ENCODE measurements around the gene LAMA5.

Gene LAMA5

GRCh38 chr20:62364911-62365736, 2.0 kb downstream of the LAMA5 start:
- H3K4me3 Mint-ChIP-seq = no peak overlapping the region
- no peaks in the 10 kb centered on the region for H3K9me3 Mint-ChIP-seq
- H3K36me3 Mint-ChIP-seq (ENCODE audit: low read depth) = no peaks in the 10 kb centered on the region
- H3K27me3 Mint-ChIP-seq = peaks cover 26% of the 10 kb centered on the region
- H3K4me1 Mint-ChIP-seq = peaks cover 13% of the 10 kb centered on the region
- no peak overlapping the region for H3K27ac Mint-ChIP-seq
- ATAC-seq = no peak
- DNase-seq = no peak

- peaks cover 6% of the 10 kb centered on the region for H3K4me1 Mint-ChIP-seq
- no peak overlapping the region for H3K4me3 Mint-ChIP-seq
- H3K9me3 Mint-ChIP-seq = no peaks in the 10 kb centered on the region
- peaks cover 22% of the 10 kb centered on the region for H3K27me3 Mint-ChIP-seq
- no peaks in the 10 kb centered on the region for H3K36me3 Mint-ChIP-seq (ENCODE audit: low read depth)
- DNase-seq = no peak
- no peak overlapping the region for H3K27ac Mint-ChIP-seq
- ATAC-seq = no peak
Measured at GRCh38 chr20:62363920-62364851, 2.9 kb downstream of the LAMA5 start.

GRCh38 chr20:62362991-62363919, 3.9 kb downstream of the LAMA5 start:
- Mint-ChIP-seq H3K4me3 (no peak overlapping the region), H3K27ac (no peak overlapping the region), H3K9me3 (no peaks in the 10 kb centered on the region), H3K36me3 (ENCODE audit: low read depth) (no peaks in the 10 kb centered on the region), H3K4me1 (peaks cover 2% of the 10 kb centered on the region), H3K27me3 (peaks cover 17% of the 10 kb centered on the region)
- no peak for ATAC-seq
- no peak for DNase-seq

DNA sequence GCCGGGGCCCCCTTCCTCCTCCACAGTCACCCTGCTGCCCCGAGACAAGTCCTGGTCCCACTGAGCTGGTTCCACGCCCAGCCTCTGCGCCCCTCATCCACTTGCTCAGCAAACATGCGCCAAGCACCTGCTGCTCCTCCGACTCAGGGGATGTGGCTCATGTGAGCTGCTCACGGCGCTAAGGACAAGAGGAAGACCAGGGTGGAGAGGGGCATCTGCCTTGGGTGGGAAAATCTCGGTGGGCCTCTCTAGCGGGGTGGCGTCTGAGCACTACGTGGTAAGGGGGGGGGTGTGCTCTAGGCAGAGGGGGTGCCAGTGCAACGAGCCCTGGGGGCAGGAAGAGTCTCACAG, 4.5 kb downstream of the LAMA5 start:
- no peak overlapping the region for H3K4me3 Mint-ChIP-seq
- no peak for DNase-seq

DNA sequence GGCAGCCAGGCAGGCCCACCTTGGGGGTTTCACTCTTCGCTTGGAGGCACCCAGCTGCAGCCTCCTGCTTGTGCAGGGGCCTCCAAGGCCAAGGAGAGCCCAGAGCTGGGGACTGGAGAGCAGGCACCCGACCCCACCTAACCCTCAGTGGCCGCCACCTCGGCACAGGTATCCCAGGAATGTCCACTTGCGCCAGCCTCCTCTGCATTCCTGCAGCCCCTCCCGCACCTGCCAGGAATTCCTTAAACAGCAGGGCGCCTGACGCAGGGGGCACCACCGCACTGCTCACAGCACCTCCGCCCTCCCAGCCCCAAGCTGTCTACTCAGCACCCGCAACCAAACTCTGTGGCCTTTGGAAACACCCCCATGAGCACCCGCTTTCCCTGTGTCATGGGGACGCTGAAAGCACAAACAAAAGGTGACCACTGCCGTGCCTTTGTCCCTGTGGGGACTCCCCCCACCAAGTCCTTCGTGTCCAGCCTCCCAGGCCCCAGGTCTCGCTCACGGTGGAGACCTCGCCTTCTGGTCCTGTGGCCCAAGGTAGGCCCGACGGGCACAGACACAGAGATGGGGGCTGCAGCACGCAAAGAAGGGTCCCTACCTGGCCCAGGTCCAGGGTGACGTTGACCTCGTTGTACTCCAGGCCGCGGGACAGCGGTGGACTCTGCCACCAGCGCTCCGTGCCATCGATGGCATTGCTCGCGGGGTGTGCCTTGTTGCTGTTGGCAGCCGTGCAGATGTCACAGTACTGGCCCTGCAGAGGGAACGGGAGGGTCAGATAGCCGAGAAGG, 5.1 kb downstream of the LAMA5 start:
- DNase-seq (no peak), ATAC-seq (no peak)
- Mint-ChIP-seq H3K9me3 (no peaks in the 10 kb centered on the region), H3K4me3 (no peak overlapping the region), H3K27me3 (peaks cover 12% of the 10 kb centered on the region), H3K36me3 (ENCODE audit: low read depth) (no peaks in the 10 kb centered on the region), H3K27ac (no peak overlapping the region), H3K4me1 (no peaks in the 10 kb centered on the region)

More for the DNA sequence above, 4.5 kb downstream of the LAMA5 start:
- no peaks in the 10 kb centered on the region for H3K36me3 Mint-ChIP-seq (ENCODE audit: low read depth)
- no peak for ATAC-seq
- peaks cover 1% of the 10 kb centered on the region for H3K4me1 Mint-ChIP-seq
- peaks cover 13% of the 10 kb centered on the region for H3K27me3 Mint-ChIP-seq
- no peaks in the 10 kb centered on the region for H3K9me3 Mint-ChIP-seq
- H3K27ac Mint-ChIP-seq = no peak overlapping the region

GRCh38 chr20:62360854-62361798, 6.0 kb downstream of the LAMA5 start:
- ATAC-seq (no peak), DNase-seq (no peak)
- no peak overlapping the region for H3K4me3 Mint-ChIP-seq
- H3K9me3 Mint-ChIP-seq = no peaks in the 10 kb centered on the region
- H3K27ac Mint-ChIP-seq = no peak overlapping the region
- H3K4me1 Mint-ChIP-seq = no peaks in the 10 kb centered on the region
- H3K27me3 Mint-ChIP-seq = peaks cover 12% of the 10 kb centered on the region
- no peaks in the 10 kb centered on the region for H3K36me3 Mint-ChIP-seq (ENCODE audit: low read depth)

GRCh38 chr20:62359491-62360121, 7.5 kb downstream of the LAMA5 start:
- no peaks in the 10 kb centered on the region for H3K9me3 Mint-ChIP-seq
- H3K36me3 Mint-ChIP-seq (ENCODE audit: low read depth) = no peaks in the 10 kb centered on the region
- DNase-seq = no peak
- no peak overlapping the region for H3K4me3 Mint-ChIP-seq
- no peak overlapping the region for H3K27ac Mint-ChIP-seq
- no peaks in the 10 kb centered on the region for H3K4me1 Mint-ChIP-seq
- no peak for ATAC-seq
- H3K27me3 Mint-ChIP-seq = peaks cover 2% of the 10 kb centered on the region

- no peaks in the 10 kb centered on the region for H3K9me3 Mint-ChIP-seq
- H3K36me3 Mint-ChIP-seq (ENCODE audit: low read depth) = no peaks in the 10 kb centered on the region
- no peaks in the 10 kb centered on the region for H3K4me1 Mint-ChIP-seq
- DNase-seq = no peak
- no peak overlapping the region for H3K27ac Mint-ChIP-seq
- ATAC-seq = no peak
- peaks cover 2% of the 10 kb centered on the region for H3K27me3 Mint-ChIP-seq
- H3K4me3 Mint-ChIP-seq = no peak overlapping the region
Measured at GRCh38 chr20:62359043-62359490, 8.0 kb downstream of the LAMA5 start.

- ATAC-seq (no peak), DNase-seq (no peak)
- Mint-ChIP-seq H3K27me3 (peaks cover 2% of the 10 kb centered on the region), H3K4me3 (no peak overlapping the region), H3K27ac (no peak overlapping the region), H3K4me1 (no peaks in the 10 kb centered on the region), H3K36me3 (ENCODE audit: low read depth) (no peaks in the 10 kb centered on the region), H3K9me3 (no peaks in the 10 kb centered on the region)
Measured at GRCh38 chr20:62358171-62359042, 8.7 kb downstream of the LAMA5 start.

- peaks cover 2% of the 10 kb centered on the region for H3K27me3 Mint-ChIP-seq
- DNase-seq (no peak), ATAC-seq (no peak)
- no peaks in the 10 kb centered on the region for H3K9me3 Mint-ChIP-seq
- H3K36me3 Mint-ChIP-seq (ENCODE audit: low read depth) = no peaks in the 10 kb centered on the region
- no peak overlapping the region for H3K4me3 Mint-ChIP-seq
- H3K27ac Mint-ChIP-seq = no peak overlapping the region
- H3K4me1 Mint-ChIP-seq = no peaks in the 10 kb centered on the region
Measured at GRCh38 chr20:62357681-62358080, 9.4 kb downstream of the LAMA5 start.

DNA sequence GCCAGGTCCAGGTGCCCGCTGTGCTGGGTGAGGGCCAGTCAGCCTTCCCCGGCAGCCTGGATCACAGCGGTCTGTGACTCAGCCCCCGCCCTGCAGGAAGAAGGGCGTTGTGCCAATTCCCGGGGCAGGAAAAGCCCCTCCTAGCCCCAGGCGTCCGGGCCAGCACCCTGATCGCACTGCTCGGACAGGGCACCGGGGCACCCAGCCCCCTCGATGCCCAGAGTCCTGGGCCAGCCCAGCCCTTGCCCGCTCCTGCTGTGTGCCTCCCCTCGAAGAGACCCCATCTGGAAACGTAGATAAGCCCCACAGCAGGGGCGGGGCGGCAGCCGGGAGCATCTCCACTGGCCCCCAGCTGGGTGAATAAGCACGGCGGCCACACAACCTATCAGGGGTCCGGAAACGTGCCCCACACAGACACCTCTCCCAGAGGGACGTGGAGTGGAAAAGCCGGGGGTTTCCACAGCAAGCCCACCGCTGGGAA, 9.9 kb downstream of the LAMA5 start:
- Mint-ChIP-seq H3K27ac (no peak overlapping the region), H3K4me3 (no peak overlapping the region), H3K4me1 (no peaks in the 10 kb centered on the region), H3K36me3 (ENCODE audit: low read depth) (no peaks in the 10 kb centered on the region), H3K9me3 (no peaks in the 10 kb centered on the region), H3K27me3 (peaks cover 2% of the 10 kb centered on the region)
- ATAC-seq (no peak), DNase-seq (no peak)
